Liver (tissue), 9 donors: Measurements from ENCODE around the gene PSMD6. TPM values are rescaled to one million over a fixed set of nuclear protein-coding genes. Genes with fewer than 3 reads are reported as not detected.

Source experiments
- DNase-seq: peaks from one replicate; pipeline ENCODE4 v3.0.0-alpha.2; 2017; ENCODE audit warnings: low spot score
- H3K27ac ChIP-seq, 2 donors: one replicate each; pipeline ENCODE4 v1.7.0; 2013; ENCODE audit warnings: inconsistent platforms in 2 of 2, low read length in 2 of 2, control low read depth in 1 of 2, low read depth in 1 of 2, mild to moderate bottlenecking in 1 of 2
- H3K27me3 ChIP-seq, 4 donors: one replicate each; pipeline versions ENCODE4 v1.6.1 to v1.7.0; 2013; ENCODE audit warnings: low read length in 3 of 4, inconsistent platforms in 1 of 4, mild to moderate bottlenecking in 1 of 4, moderate library complexity in 1 of 4; ENCODE audit not compliant: control insufficient read depth in 4 of 4, insufficient read depth in 4 of 4
- H3K36me3 ChIP-seq, 4 donors: one replicate each; pipeline versions ENCODE4 v1.6.1 to v1.7.0; 2013; ENCODE audit warnings: low read length in 3 of 4, mild to moderate bottlenecking in 3 of 4, low read depth in 1 of 4, moderate library complexity in 1 of 4; ENCODE audit not compliant: control insufficient read depth in 4 of 4, insufficient read depth in 3 of 4
- H3K4me1 ChIP-seq, 4 donors: one replicate each; pipeline versions ENCODE4 v1.6.1 to v1.7.0; 2013; ENCODE audit warnings: low read length in 3 of 4, mild to moderate bottlenecking in 3 of 4, moderate library complexity in 1 of 4; ENCODE audit not compliant: control insufficient read depth in 4 of 4, insufficient read depth in 4 of 4
- H3K4me3 ChIP-seq, 3 donors: one replicate each; pipeline versions ENCODE4 v1.6.1 to v1.7.0; 2013; ENCODE audit warnings: low read length in 3 of 3, control low read depth in 1 of 3, low read depth in 1 of 3, mild to moderate bottlenecking in 1 of 3
- H3K9ac ChIP-seq, 2 donors: one replicate each; pipeline ENCODE4 v1.7.0; 2013; ENCODE audit warnings: low read length in 2 of 2, mild to moderate bottlenecking in 2 of 2, moderate library complexity in 2 of 2, control low read depth in 1 of 2, low read depth in 1 of 2
- H3K9me3 ChIP-seq, 4 donors: one replicate each; pipeline versions ENCODE4 v1.6.1 to v1.7.0; 2013; ENCODE audit warnings: low read length in 3 of 4; ENCODE audit not compliant: control insufficient read depth in 4 of 4
- EGR1 ChIP-seq, 2 donors: IDR thresholded peaks; 2 replicates each; pipeline ENCODE4 v1.6.1; 2016 to 2018; ENCODE audit warnings: antibody characterized with exemption in 2 of 2, low read depth in 2 of 2
- FOXA1 ChIP-seq: IDR thresholded peaks from 2 replicates; pipeline ENCODE4 v1.6.1; 2016; ENCODE audit warnings: antibody characterized with exemption
- FOXA2 ChIP-seq: IDR thresholded peaks from 2 replicates; pipeline ENCODE4 v1.6.1; 2016; ENCODE audit warnings: antibody characterized with exemption
- GABPA ChIP-seq, 2 donors: IDR thresholded peaks in 1 of 2; conservative IDR thresholded peaks in 1 of 2; 2 replicates each; pipeline ENCODE4 v1.6.1; 2016; ENCODE audit warnings: antibody characterized with exemption in 2 of 2, mild to moderate bottlenecking in 1 of 2, moderate library complexity in 1 of 2
- HNF4A ChIP-seq, 2 donors: conservative IDR thresholded peaks; 2 replicates each; pipeline ENCODE4 v1.6.1; 2016; ENCODE audit warnings: antibody characterized with exemption in 2 of 2, mild to moderate bottlenecking in 2 of 2
- HNF4G ChIP-seq: IDR thresholded peaks from 2 replicates; pipeline ENCODE4 v1.6.1; 2016; ENCODE audit warnings: antibody characterized with exemption
- JUND ChIP-seq, 2 donors: IDR thresholded peaks; 2 replicates each; pipeline ENCODE4 v1.6.1; 2016; ENCODE audit warnings: antibody characterized with exemption in 2 of 2
- NR2F2 ChIP-seq: IDR thresholded peaks from 2 replicates; pipeline ENCODE4 v1.6.1; 2016; ENCODE audit warnings: antibody characterized with exemption
- RAD21 ChIP-seq, 2 donors: IDR thresholded peaks; 2 replicates each; pipeline ENCODE4 v1.6.1; 2016; ENCODE audit warnings: antibody characterized with exemption in 2 of 2, mild to moderate bottlenecking in 2 of 2
- REST ChIP-seq: IDR thresholded peaks from 2 replicates; pipeline ENCODE4 v1.6.1; 2016; ENCODE audit warnings: antibody characterized with exemption, mild to moderate bottlenecking
- RXRA ChIP-seq, 2 donors: IDR thresholded peaks; 2 replicates each; pipeline ENCODE4 v1.6.1; 2017 to 2018; ENCODE audit warnings: antibody characterized with exemption in 2 of 2, mild to moderate bottlenecking in 1 of 2
- SP1 ChIP-seq: IDR thresholded peaks from 2 replicates; pipeline ENCODE4 v1.6.1; 2018; ENCODE audit warnings: antibody characterized with exemption, mild to moderate bottlenecking
- TAF1 ChIP-seq: conservative IDR thresholded peaks from 2 replicates; pipeline ENCODE4 v1.6.1; 2016; ENCODE audit warnings: antibody characterized with exemption, mild to moderate bottlenecking
- YY1 ChIP-seq: IDR thresholded peaks from 2 replicates; pipeline ENCODE4 v1.6.1; 2016; ENCODE audit warnings: antibody characterized with exemption, mild to moderate bottlenecking
- WGBS: extraction: QIAGEN DNeasy Blood & Tissue Kit; methylation state at CpG from one replicate; pipeline ENCODE4 v1.1.7; 2013; 5-methylcytosine and 5-hydroxymethylcytosine counted together
- polyA plus RNA-seq, 2 donors: library from polyadenylated mRNA; stranded (reverse) in 1 of 2; unstranded in 1 of 2; fragments of 200-250 nt in 1 of 2; fragments of >200 nt in 1 of 2; fragmentation: Nextera tagmentation in 1 of 2; extraction: Ambion mirVana in 1 of 2; gene quantifications; one replicate each; pipeline versions ENCODE4 v1.2.1 to v1.2.3, GENCODE V29; 2013 to 2015
- total RNA-seq, 2 donors: library from RNA; depleted of rRNA; stranded (reverse); fragments of >200 nt; gene quantifications; one replicate each; pipeline ENCODE4 v1.2.3, GENCODE V29; 2014
- TF ChIP-seq, protein P1 (sequence below): IDR thresholded peaks from 2 replicates; pipeline ENCODE4 v1.6.1; 2016; ENCODE audit warnings: antibody characterized with exemption
- TF ChIP-seq, protein P2 (sequence below): fragments of 150-350 bp; IDR thresholded peaks from 2 replicates; pipeline ENCODE4 v1.5.1; 2017; ENCODE audit warnings: improper control_type of control experiment, low read depth, low read length; ENCODE audit not compliant: missing input control
- TF ChIP-seq, protein P3 (sequence below): IDR thresholded peaks from 2 replicates; pipeline ENCODE4 v1.6.1; 2016; ENCODE audit warnings: antibody characterized with exemption
- TF ChIP-seq, protein P4 (sequence below): IDR thresholded peaks from 2 replicates; pipeline ENCODE4 v1.6.1; 2016; ENCODE audit warnings: antibody characterized with exemption
- donor health status: healthy.
- donor health status: healthy.
- donor health status: healthy.
- donor health status: healthy.
- donor health status: healthy.

PSMD6 gene
- total and polyA plus RNA-seq, 4 donors, result 49.3 to 72.7 (median 54.9) TPM

DNA sequence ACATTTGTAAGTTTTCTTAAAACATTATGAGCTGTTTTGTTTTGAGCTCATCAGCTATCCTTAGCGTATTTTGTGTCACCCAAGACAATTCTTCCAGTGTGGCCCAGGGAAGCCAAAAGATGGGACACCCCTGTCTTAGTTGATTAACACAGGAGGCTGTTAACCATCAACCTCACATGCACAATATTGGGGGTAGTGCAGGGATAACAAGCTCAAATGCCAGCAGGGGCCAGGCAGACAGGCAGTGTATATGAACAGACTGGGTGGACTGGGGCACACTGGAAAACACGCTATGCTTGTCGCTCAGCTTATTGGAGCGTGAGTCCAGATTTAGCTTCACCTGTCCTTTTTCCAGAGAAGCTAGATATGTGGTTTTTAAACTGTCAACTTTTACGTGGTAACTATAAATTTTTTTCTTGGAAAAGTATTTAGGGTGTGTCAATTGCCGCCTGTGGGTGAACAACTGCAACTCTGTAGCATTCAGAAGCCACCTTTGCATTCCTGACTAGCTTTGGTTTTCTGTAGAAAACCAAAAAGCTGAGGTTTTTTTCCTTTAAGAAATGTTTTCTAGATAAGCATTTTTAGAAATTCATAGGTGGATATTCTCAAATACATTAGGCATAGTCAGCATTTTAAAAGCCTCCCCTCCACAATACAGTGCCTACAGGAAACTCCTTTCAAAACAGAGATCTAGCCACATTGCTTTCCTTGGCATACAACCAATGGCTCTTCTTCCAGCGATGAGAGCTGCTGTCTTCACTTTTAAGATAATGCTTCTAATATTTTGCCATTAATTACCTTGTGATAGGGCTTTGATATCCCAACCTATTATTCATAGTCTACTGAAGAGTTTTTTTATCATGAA lies 14.6 kb downstream of the PSMD6 start:
- no peak for DNase-seq
- Histone ChIP-seq H3K27me3 (no peaks in the 10 kb centered on the region), H3K9me3 (no peaks in the 10 kb centered on the region), H3K27ac (no peak overlapping the region), H3K36me3 (peaks cover 11 to 76% (median 64%) of the 10 kb centered on the region in 4 donors), H3K9ac (no peak overlapping the region), H3K4me3 (no peak overlapping the region), H3K4me1 (peaks cover 0 to 6% (median 2%) of the 10 kb centered on the region in 4 donors)
- WGBS, result 87% methylated on average over 7 of the region's 7 CpGs
- TF ChIP-seq, protein P1, sequence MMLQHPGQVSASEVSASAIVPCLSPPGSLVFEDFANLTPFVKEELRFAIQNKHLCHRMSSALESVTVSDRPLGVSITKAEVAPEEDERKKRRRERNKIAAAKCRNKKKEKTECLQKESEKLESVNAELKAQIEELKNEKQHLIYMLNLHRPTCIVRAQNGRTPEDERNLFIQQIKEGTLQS, result no peak

GRCh38 chr3:64008017-64008416 lies 15.3 kb downstream of the PSMD6 start:
- Histone ChIP-seq H3K27ac (no peak overlapping the region), H3K9me3 (no peaks in the 10 kb centered on the region), H3K4me1 (peaks cover 0 to 9% (median 5%) of the 10 kb centered on the region in 4 donors), H3K9ac (no peak overlapping the region), H3K36me3 (peaks cover 9 to 69% (median 58%) of the 10 kb centered on the region in 4 donors), H3K4me3 (no peak overlapping the region), H3K27me3 (no peaks in the 10 kb centered on the region)
- TF ChIP-seq, protein P2, sequence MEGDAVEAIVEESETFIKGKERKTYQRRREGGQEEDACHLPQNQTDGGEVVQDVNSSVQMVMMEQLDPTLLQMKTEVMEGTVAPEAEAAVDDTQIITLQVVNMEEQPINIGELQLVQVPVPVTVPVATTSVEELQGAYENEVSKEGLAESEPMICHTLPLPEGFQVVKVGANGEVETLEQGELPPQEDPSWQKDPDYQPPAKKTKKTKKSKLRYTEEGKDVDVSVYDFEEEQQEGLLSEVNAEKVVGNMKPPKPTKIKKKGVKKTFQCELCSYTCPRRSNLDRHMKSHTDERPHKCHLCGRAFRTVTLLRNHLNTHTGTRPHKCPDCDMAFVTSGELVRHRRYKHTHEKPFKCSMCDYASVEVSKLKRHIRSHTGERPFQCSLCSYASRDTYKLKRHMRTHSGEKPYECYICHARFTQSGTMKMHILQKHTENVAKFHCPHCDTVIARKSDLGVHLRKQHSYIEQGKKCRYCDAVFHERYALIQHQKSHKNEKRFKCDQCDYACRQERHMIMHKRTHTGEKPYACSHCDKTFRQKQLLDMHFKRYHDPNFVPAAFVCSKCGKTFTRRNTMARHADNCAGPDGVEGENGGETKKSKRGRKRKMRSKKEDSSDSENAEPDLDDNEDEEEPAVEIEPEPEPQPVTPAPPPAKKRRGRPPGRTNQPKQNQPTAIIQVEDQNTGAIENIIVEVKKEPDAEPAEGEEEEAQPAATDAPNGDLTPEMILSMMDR, result no peak
- TF ChIP-seq RXRA (IDR thresholded peaks at IDR 0.05) (no peak), SP1 (no peak), JUND (IDR thresholded peaks at IDR 0.05) (no peak), HNF4G (no peak), TAF1 (no peak), YY1 (no peak), RAD21 (IDR thresholded peaks at IDR 0.05) (no peak), FOXA1 (no peak), NR2F2 (no peak), HNF4A (conservative IDR thresholded peaks at IDR 0.05) (no peak), FOXA2 (no peak), GABPA (IDR thresholded peaks at IDR 0.05 in 1 of 2, conservative IDR thresholded peaks at IDR 0.05 in 1 of 2) (no peak), REST (no peak), EGR1 (IDR thresholded peaks at IDR 0.05; ENCODE audit: low read depth in 2 of 2) (no peak)
- TF ChIP-seq, protein P3, sequence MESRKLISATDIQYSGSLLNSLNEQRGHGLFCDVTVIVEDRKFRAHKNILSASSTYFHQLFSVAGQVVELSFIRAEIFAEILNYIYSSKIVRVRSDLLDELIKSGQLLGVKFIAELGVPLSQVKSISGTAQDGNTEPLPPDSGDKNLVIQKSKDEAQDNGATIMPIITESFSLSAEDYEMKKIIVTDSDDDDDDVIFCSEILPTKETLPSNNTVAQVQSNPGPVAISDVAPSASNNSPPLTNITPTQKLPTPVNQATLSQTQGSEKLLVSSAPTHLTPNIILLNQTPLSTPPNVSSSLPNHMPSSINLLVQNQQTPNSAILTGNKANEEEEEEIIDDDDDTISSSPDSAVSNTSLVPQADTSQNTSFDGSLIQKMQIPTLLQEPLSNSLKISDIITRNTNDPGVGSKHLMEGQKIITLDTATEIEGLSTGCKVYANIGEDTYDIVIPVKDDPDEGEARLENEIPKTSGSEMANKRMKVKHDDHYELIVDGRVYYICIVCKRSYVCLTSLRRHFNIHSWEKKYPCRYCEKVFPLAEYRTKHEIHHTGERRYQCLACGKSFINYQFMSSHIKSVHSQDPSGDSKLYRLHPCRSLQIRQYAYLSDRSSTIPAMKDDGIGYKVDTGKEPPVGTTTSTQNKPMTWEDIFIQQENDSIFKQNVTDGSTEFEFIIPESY, result no peak
- TF ChIP-seq, protein P1, result no peak
- TF ChIP-seq, protein P4, sequence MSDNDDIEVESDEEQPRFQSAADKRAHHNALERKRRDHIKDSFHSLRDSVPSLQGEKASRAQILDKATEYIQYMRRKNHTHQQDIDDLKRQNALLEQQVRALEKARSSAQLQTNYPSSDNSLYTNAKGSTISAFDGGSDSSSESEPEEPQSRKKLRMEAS, result no peak
- WGBS, result 89% methylated on average over 2 of the region's 2 CpGs
- no peak for DNase-seq
